IMR-90 (cell line): Measurements from ENCODE around the gene CD19. TPM values are rescaled to one million over a fixed set of nuclear protein-coding genes. Genes with fewer than 3 reads are reported as not detected.

ENCODE experiments used
- ATAC-seq: fragments of 200-7000 bp; cut with Tn5 transposase; 2 replicates; pipeline ENCODE4 v1.9.1; 2020; ENCODE audit warnings: low read depth, mild to moderate bottlenecking, moderate library complexity
- BruUV-seq: library from RNA; stranded (reverse); fragments of 400-500 nt; replicated peaks from 2 replicates; lab custom pipeline; 2021; lab: Mats Ljungman, UMichigan
- CTCF ChIA-PET: fragments of 300-600 bp; formaldehyde crosslinking; extraction: SDS; loops from one replicate; lab custom pipeline; 2021; ENCODE audit warnings: antibody characterized with exemption; lab: Yijun Ruan, JAX
- POLR2A ChIA-PET: fragments of 300-600 bp; sonication (Branson Sonifier 250); formaldehyde crosslinking; loops from one replicate; lab custom pipeline; 2022; ENCODE audit warnings: antibody characterized with exemption; ENCODE audit not compliant: unreplicated experiment; lab: Charles Lee
- DNase-seq: peaks from one replicate; pipeline ENCODE4 v3.0.0; 2013
- H2AFZ ChIP-seq: replicated peaks from 2 replicates; pipeline ENCODE3; 2013; ENCODE audit warnings: low read length, mild to moderate bottlenecking; ENCODE audit not compliant: poor library complexity
- H2AK5ac ChIP-seq: 2 replicates; pipeline ENCODE4 v1.6.1; 2013; ENCODE audit warnings: low read depth, low read length, inconsistent platforms
- H2AK9ac ChIP-seq: replicated peaks from 2 replicates; pipeline ENCODE3; 2013; ENCODE audit warnings: mild to moderate bottlenecking, low read depth, low read length, moderate library complexity; ENCODE audit not compliant: poor library complexity
- H2BK120ac ChIP-seq: 2 replicates; pipeline ENCODE4 v1.6.1; 2013; ENCODE audit warnings: low read depth, low read length, inconsistent platforms
- H2BK15ac ChIP-seq: 3 replicates; pipeline ENCODE4 v1.6.1; 2013; ENCODE audit warnings: low read depth, low read length, inconsistent platforms
- H2BK20ac ChIP-seq: 2 replicates; pipeline ENCODE4 v1.6.1; 2013; ENCODE audit warnings: low read depth, mild to moderate bottlenecking, inconsistent platforms, low read length, moderate library complexity
- H2BK5ac ChIP-seq: 2 replicates; pipeline ENCODE4 v1.6.1; 2013; ENCODE audit warnings: mild to moderate bottlenecking, low read depth, low read length, inconsistent platforms; ENCODE audit not compliant: poor library complexity, severe bottlenecking
- H3K14ac ChIP-seq: replicated peaks from 2 replicates; pipeline ENCODE4 v1.6.1; 2013; ENCODE audit warnings: low read depth, low read length, inconsistent platforms
- H3K18ac ChIP-seq: 2 replicates; pipeline ENCODE4 v1.6.1; 2013; ENCODE audit warnings: low read depth, low read length, control low read depth
- H3K23ac ChIP-seq: 2 replicates; pipeline ENCODE4 v1.6.1; 2013; ENCODE audit warnings: low read depth, low read length, inconsistent platforms
- H3K27ac ChIP-seq: 2 replicates; pipeline ENCODE4 v1.5.1; 2013; ENCODE audit warnings: mild to moderate bottlenecking, control low read depth, low read length; ENCODE audit not compliant: insufficient read depth
- H3K27me3 ChIP-seq: 2 replicates; pipeline ENCODE4 v1.6.1; 2013; ENCODE audit warnings: low read length; ENCODE audit not compliant: control insufficient read depth, insufficient read depth
- H3K36me3 ChIP-seq: 2 replicates; pipeline ENCODE4 v1.6.1; 2013; ENCODE audit warnings: low read length, mixed read lengths; ENCODE audit not compliant: control insufficient read depth, insufficient read depth
- H3K4ac ChIP-seq: 2 replicates; pipeline ENCODE4 v1.6.1; 2013; ENCODE audit warnings: low read depth, low read length, inconsistent platforms
- H3K4me1 ChIP-seq: 2 replicates; pipeline ENCODE4 v1.6.1; 2013; ENCODE audit warnings: low read length, mixed read lengths; ENCODE audit not compliant: control insufficient read depth, insufficient read depth
- H3K4me2 ChIP-seq: 2 replicates; pipeline ENCODE4 v1.6.1; 2013; ENCODE audit warnings: low read depth, mild to moderate bottlenecking, control low read depth, low read length, moderate library complexity
- H3K4me3 ChIP-seq: 2 replicates; pipeline ENCODE4 v1.5.1; 2013; ENCODE audit warnings: low read depth, mild to moderate bottlenecking, control low read depth, low read length, moderate library complexity; ENCODE audit not compliant: insufficient read depth
- H3K56ac ChIP-seq: 2 replicates; pipeline ENCODE4 v1.6.1; 2013; ENCODE audit warnings: low read length, inconsistent platforms; ENCODE audit not compliant: insufficient read depth; ENCODE audit errors: extremely low read depth
- H3K79me1 ChIP-seq, 2 experiments: 2 replicates each; pipeline ENCODE4 v1.6.1; 2013; ENCODE audit warnings: low read length in 2 of 2, inconsistent platforms in 1 of 2, low read depth in 1 of 2
- H3K9ac ChIP-seq: 2 replicates; pipeline ENCODE4 v1.6.1; 2013; ENCODE audit warnings: low read depth, low read length, control low read depth
- H3K9me1 ChIP-seq: 2 replicates; pipeline ENCODE4 v1.6.1; 2013; ENCODE audit warnings: low read length, inconsistent platforms; ENCODE audit not compliant: insufficient read depth
- H3K9me3 ChIP-seq: 2 replicates; pipeline ENCODE4 v1.6.1; 2013; ENCODE audit warnings: low read length; ENCODE audit not compliant: control insufficient read depth, insufficient read depth
- H4K20me1 ChIP-seq: 2 replicates; pipeline ENCODE4 v1.6.1; 2013; ENCODE audit warnings: low read length, inconsistent platforms; ENCODE audit not compliant: insufficient read depth
- H4K5ac ChIP-seq: 2 replicates; pipeline ENCODE4 v1.6.1; 2013; ENCODE audit warnings: mild to moderate bottlenecking, low read depth, low read length, control low read depth
- H4K8ac ChIP-seq, 2 experiments: 2 replicates each; pipeline ENCODE4 v1.6.1; 2013; ENCODE audit warnings: low read depth in 2 of 2, low read length in 2 of 2, control low read depth in 1 of 2, inconsistent platforms in 1 of 2
- H4K91ac ChIP-seq: 2 replicates; pipeline ENCODE4 v1.6.1; 2013; ENCODE audit warnings: low read depth, low read length, inconsistent platforms; ENCODE audit not compliant: insufficient read depth
- FOS ChIP-seq: fragments of 150-350 bp; IDR thresholded peaks from 2 replicates; pipeline ENCODE4 v1.6.1; 2016; ENCODE audit warnings: low read depth, low read length
- MAFK ChIP-seq: IDR thresholded peaks from 2 replicates; pipeline ENCODE4 v1.6.1; 2012; ENCODE audit warnings: low read depth, low read length, improper control_type of control experiment
- NFE2L2 ChIP-seq: fragments of 150-350 bp; IDR thresholded peaks from 2 replicates; pipeline ENCODE4 v1.6.1; 2016; ENCODE audit warnings: low read depth, mild to moderate bottlenecking, low read length
- POLR2A ChIP-seq: IDR thresholded peaks from 2 replicates; pipeline ENCODE4 v1.6.1; 2012; ENCODE audit warnings: mild to moderate bottlenecking, low read depth, low read length
- RCOR1 ChIP-seq: IDR thresholded peaks from 2 replicates; pipeline ENCODE4 v1.6.1; 2012; ENCODE audit warnings: mild to moderate bottlenecking, low read length, improper control_type of control experiment; ENCODE audit not compliant: insufficient replicate concordance
- WGBS, 2 experiments: methylation state at CpG; one replicate each; pipeline versions ENCODE4 v1.1.5 to v1.1.7; 2013; ENCODE audit warnings: missing lambda C conversion rate in 2 of 2; ENCODE audit not compliant: insufficient read length in 1 of 2; ENCODE audit errors: extremely low coverage in 2 of 2; 5-methylcytosine and 5-hydroxymethylcytosine counted together
- dilution Hi-C: fragments of 300-500 bp; cut with HindIII; formaldehyde crosslinking; loops from one replicate; pipeline ENCODE4 v1.14.3; 2018; ENCODE audit warnings: low sequenced_read_pairs; ENCODE audit not compliant: unreplicated experiment
- in situ Hi-C: fragments of 300-500 bp; cut with MboI; formaldehyde crosslinking; loops from 3 replicates; pipeline ENCODE4 v1.14.3; 2019; ENCODE audit warnings: low sequenced_read_pairs, inconsistent platforms, mixed read lengths
- intact Hi-C: fragments of 100-400 bp; cut with micrococcal nuclease; formaldehyde crosslinking; loops from 2 replicates; pipeline ENCODE4 v1.10.0; 2022
- polyA plus RNA-seq, 3 experiments: library from polyadenylated mRNA; depleted of rRNA; stranded (reverse); fragments of >200 nt; gene quantifications; 2 replicates each; pipeline ENCODE4 v1.2.3, GENCODE V29; 2012; ENCODE audit warnings: low replicate concordance in 1 of 3
- total RNA-seq: library from RNA; depleted of rRNA; stranded (reverse); fragments of >200 nt; gene quantifications from 2 replicates; pipeline ENCODE4 v1.2.3, GENCODE V29; 2012

CD19 gene
- total and polyA plus RNA-seq, 2 of the 4 experiments (the other 2 are of a cell fraction): not detected

DNA sequence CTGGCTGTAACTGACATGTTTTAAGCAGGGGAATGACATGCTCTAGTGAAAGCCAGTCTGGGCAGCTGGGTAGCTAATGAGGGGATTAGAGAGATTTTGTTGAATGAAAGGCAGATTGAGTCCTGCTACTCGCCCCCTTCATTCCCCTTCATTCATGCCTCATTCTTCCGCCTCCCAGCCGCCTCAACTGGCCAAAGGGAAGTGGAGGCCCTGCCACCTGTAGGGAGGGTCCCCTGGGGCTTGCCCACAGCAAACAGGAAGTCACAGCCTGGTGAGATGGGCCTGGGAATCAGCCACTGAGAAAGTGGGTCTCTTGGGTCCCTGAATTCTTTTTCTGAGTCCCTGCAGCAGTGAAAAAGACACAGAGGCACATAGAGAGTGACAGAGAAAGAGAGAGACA is 1.1 kb upstream of the CD19 start:
- Histone ChIP-seq H3K4me1 (no peaks in the 10 kb centered on the region), H3K36me3 (no peaks in the 10 kb centered on the region), H4K91ac (no peak overlapping the region), H3K9me3 (no peaks in the 10 kb centered on the region), H3K27ac (no peak overlapping the region), H2BK15ac (no peak overlapping the region), H3K56ac (no peak overlapping the region), H3K23ac (no peak overlapping the region), H4K5ac (no peak overlapping the region), H2AK9ac (no peak overlapping the region), H2BK120ac (no peak overlapping the region), H3K4ac (no peak overlapping the region), H2BK20ac (no peak overlapping the region; the same call in 1 of the 2 replicates), H3K14ac (no peak overlapping the region), H3K4me2 (no peak overlapping the region), H3K9ac (no peak overlapping the region), H4K8ac (no peak overlapping the region), H3K18ac (no peak overlapping the region), H2AFZ (no peak overlapping the region), H3K27me3 (peaks cover 7% of the 10 kb centered on the region; the same call in 1 of the 2 replicates), H2AK5ac (no peak overlapping the region), H4K20me1 (no peaks in the 10 kb centered on the region), H3K9me1 (no peaks in the 10 kb centered on the region), H3K79me1 (peaks cover 0 to 4% of the 10 kb centered on the region in 2 experiments; a peak in 1 of 4 replicates), H2BK5ac (no peak overlapping the region), H3K4me3 (no peak overlapping the region)
- ATAC-seq (no peak), DNase-seq (no peak)
- in situ Hi-C loops: no loop called here
- BruUV-seq: no TSS peak
- intact Hi-C loops: no loop called here
- ChIA-PET CTCF (no interaction called here), POLR2A (no interaction called here)
- WGBS, 2 experiments: no CpG with 5 or more reads among the region's 3 CpGs
- TF ChIP-seq RCOR1 (no peak), MAFK (no peak), FOS (no peak), NFE2L2 (no peak), POLR2A (no peak)
- dilution Hi-C loops: no loop called here
